T47D (cell line): ENCODE results near the gene FGF4.

ENCODE experiments used
- DNase-seq, 2 experiments: peaks; one replicate each; pipeline versions ENCODE4 v3.0.0 to v3.0.0-alpha.2; 2011 to 2012; ENCODE audit warnings: low read depth in 1 of 2, low spot score in 1 of 2
- JUND ChIP-seq: IDR thresholded peaks from 2 replicates; pipeline ENCODE4 v1.6.1; 2012; ENCODE audit warnings: low read depth
- in situ Hi-C: cut with HindIII; loops from 2 replicates; pipeline ENCODE4 v1.10.0; 2016; ENCODE audit warnings: low sequenced_read_pairs, low pct_unique_long_range_greater_than_20kb

Gene FGF4

DNA sequence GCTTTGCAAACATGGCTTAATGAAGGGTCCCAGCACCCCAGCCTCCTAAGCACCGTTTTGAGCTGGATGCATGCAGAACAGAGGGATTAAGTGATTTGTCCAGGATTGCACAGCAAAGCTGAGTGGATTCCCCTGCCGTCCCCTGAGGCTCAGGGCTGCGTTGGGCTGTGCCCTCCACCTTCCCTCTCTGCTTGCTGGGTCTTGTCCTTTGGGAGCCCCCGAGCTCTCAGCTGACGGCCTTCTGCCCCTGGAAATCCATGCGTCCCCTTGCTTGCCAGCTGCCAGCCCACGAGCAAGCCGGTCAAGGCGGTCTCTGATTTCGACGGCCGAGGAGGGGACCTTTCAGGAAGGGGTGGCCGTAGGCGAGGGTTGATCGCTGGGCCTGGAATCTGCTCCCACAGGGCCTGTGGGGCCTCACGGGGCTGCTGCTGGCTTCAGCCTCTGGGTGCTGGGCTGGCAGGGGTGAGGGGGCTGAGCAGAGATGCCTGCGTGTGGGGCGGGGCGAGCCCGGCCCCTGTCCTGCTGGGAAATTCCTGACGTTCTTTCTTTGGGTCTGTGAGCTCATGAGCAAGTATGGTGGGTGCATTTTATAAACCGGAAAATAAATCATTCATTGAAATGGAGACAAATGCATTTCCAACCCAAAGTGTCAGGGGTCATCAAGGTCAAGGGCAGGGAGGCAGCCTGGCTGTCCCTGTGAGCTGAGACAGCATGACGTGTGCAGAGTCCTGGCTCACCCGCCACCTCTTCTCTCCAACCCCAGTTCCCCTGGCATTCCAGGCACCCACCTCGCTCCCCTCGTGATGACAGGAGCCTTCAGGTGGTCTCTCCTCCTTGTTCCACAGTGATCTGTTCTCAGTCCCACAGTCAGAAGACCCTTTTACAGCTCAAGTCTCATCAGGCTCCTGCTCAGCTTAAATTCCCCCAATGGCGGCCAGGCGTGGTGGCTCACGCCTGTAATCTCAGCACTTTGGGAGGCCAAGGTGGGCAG is 28.1 kb downstream of the FGF4 start:
- DNase-seq: no peak
- in situ Hi-C loops: no loop called here
- no peak for TF ChIP-seq JUND

- no peak for TF ChIP-seq JUND
- no peak for DNase-seq
- in situ Hi-C loops: no loop called here
Observed at GRCh38 chr11:69746140-69746539, 29.0 kb downstream of the FGF4 start.

- in situ Hi-C loops: no loop called here
- TF ChIP-seq JUND: no peak
- DNase-seq: no peak
Observed at GRCh38 chr11:69745201-69745600, 29.9 kb downstream of the FGF4 start.

GRCh38 chr11:69744435-69744834 is 30.7 kb downstream of the FGF4 start:
- no peak for DNase-seq
- no peak for TF ChIP-seq JUND
- in situ Hi-C loops: no loop called here

DNA sequence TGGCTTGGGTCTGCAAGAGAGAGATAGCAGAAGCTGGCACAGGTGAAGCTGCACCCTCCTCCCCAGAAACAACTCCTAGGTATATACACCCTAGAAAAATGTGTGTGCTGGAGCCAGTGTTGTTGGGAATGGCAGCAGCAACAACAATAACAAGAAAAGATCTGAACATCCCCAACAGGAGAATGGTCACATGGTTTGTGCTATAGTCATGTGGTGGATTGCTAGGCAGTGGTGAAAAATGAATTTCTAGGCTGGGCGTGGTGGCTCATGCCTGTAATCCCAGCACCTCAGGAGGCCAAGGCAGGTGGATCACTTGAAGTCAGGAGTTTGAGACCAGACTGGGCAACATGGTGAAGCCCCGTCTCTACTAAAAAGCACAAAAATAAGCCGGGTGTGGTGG is 40.3 kb downstream of the FGF4 start:
- in situ Hi-C loops: no loop called here
- TF ChIP-seq JUND: no peak
- DNase-seq: no peak

DNA sequence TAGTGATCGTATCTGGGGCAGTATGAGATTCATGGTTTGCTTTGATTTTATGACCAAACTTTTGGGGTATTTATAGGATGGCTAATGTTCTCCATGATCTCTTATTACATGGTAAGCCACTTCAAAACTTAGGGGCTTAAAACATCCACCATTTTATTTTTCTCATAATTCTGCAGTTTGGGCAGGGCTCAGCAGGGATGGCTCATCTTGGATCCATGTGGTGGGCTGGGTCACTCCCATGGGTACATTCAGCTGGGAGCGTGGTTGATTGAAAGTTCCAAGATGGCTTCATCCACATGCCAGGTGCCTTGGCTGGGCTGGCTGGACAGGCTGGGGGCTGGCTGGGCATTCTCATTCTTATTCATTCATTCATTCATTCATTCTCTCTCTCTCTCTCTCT is 40.8 kb downstream of the FGF4 start:
- TF ChIP-seq JUND: no peak
- in situ Hi-C loops: no loop called here

GRCh38 chr11:69732910-69733309 is 42.2 kb downstream of the FGF4 start:
- in situ Hi-C loops: no loop called here
- TF ChIP-seq JUND: no peak
- DNase-seq: no peak

More for the DNA sequence above, 40.8 kb downstream of the FGF4 start:
- DNase-seq: no peak

GRCh38 chr11:69731110-69731509 is 44.0 kb downstream of the FGF4 start:
- in situ Hi-C loops: no loop called here
- TF ChIP-seq JUND: no peak
- no peak for DNase-seq

GRCh38 chr11:69730500-69730899 is 44.6 kb downstream of the FGF4 start:
- DNase-seq: no peak
- in situ Hi-C loops: no loop called here
- no peak for TF ChIP-seq JUND

GRCh38 chr11:69729252-69729651 is 45.9 kb downstream of the FGF4 start:
- no peak for TF ChIP-seq JUND
- no peak for DNase-seq
- in situ Hi-C loops: no loop called here

- in situ Hi-C loops: no loop called here
- TF ChIP-seq JUND: no peak
- DNase-seq: no peak
Observed at GRCh38 chr11:69727266-69727665, 47.9 kb downstream of the FGF4 start.

- no peak for TF ChIP-seq JUND
- in situ Hi-C loops: no loop called here
- DNase-seq: no peak
Observed at GRCh38 chr11:69726481-69726880, 48.7 kb downstream of the FGF4 start.

DNA sequence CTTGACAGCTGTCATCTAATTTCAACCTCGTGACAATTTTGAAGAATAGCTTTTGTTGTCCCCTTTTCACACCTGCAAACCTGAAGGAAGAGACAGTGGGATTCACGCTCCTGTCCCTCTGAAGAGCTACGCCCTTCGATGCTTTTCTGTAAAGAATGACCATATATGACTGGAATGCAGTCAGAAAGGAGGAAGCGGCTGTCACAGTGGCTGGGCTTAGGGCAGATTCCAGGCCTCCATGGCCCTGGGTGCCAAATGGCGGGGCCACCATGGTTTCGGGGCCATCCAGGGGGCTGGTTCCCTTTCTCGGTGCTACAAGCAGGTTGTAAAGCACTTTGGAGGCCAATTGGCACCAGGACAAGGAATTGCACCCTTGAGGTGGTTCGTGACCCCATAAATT is 49.1 kb downstream of the FGF4 start:
- TF ChIP-seq JUND: no peak
- no peak for DNase-seq
- in situ Hi-C loops: no loop called here

DNA sequence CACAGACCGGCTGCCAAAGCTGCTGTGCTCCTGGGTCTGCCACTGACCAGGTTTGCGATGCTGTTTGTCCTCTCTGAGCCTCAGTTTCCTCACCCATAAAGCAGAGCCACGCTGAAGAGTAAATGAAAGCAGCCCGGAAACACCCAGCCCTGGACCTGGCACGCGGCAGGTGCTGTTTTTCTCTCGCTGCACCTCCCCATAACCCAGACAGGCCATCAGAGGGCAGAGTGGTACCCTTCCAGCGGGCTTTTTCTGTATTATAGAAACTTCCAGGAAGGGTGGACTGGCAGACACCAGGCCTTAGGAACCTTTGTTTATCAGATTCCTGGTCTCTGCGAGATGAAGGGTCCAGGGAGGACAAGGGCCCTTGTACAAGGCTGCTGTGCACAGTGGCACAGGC is 53.4 kb downstream of the FGF4 start:
- TF ChIP-seq JUND: no peak
- in situ Hi-C loops: no loop called here
- peak; percentile 69 to 73 for DNase-seq
